PC-9 (cell line): Measurements from ENCODE around the gene METTL22. TPM values are rescaled to one million over a fixed set of nuclear protein-coding genes. Genes with fewer than 3 reads are reported as not detected.

Experiments used
- BruUV-seq: library from RNA; stranded (reverse); fragments of 400-500 nt; replicated peaks from 2 replicates; lab custom pipeline; 2021; lab: Mats Ljungman, UMichigan
- CTCF ChIA-PET: fragments of 300-600 bp; sonication (Branson Sonifier 250); formaldehyde crosslinking; loops from one replicate; lab custom pipeline; 2022; ENCODE audit warnings: antibody characterized with exemption; lab: Charles Lee
- POLR2A ChIA-PET: fragments of 300-600 bp; sonication (Branson Sonifier 250); formaldehyde crosslinking; loops from one replicate; lab custom pipeline; 2022; ENCODE audit warnings: antibody characterized with exemption; ENCODE audit not compliant: unreplicated experiment; lab: Charles Lee
- DNase-seq, 2 experiments: peaks; one replicate each; pipeline versions ENCODE4 v3.0.0 to v3.0.0-alpha.2; 2015 to 2022; ENCODE audit warnings: mixed read lengths in 1 of 2
- H2AFZ ChIP-seq: fragments of 200-600 bp; sonication (generic); 2 replicates; pipeline ENCODE4 v1.8.1; 2017; ENCODE audit warnings: antibody characterized with exemption
- H3F3A ChIP-seq: fragments of 200-600 bp; sonication (generic); 2 replicates; pipeline ENCODE4 v1.8.1; 2017; ENCODE audit warnings: antibody characterized with exemption, mild to moderate bottlenecking, low read depth; ENCODE audit not compliant: insufficient read depth
- H3K27ac ChIP-seq: fragments of 200-600 bp; sonication (generic); 2 replicates; pipeline ENCODE4 v1.6.1; 2016; ENCODE audit warnings: mixed run types
- H3K27me3 ChIP-seq: fragments of 200-600 bp; sonication (generic); 2 replicates; pipeline ENCODE4 v1.6.1; 2016; ENCODE audit warnings: low read depth, mixed run types; ENCODE audit not compliant: insufficient read depth
- H3K36me3 ChIP-seq: fragments of 200-600 bp; sonication (generic); 2 replicates; pipeline ENCODE4 v1.6.1; 2016; ENCODE audit warnings: low read depth, mixed run types
- H3K4me1 ChIP-seq: fragments of 200-600 bp; sonication (generic); replicated peaks from 2 replicates; pipeline ENCODE4 v1.6.1; 2016; ENCODE audit warnings: mixed run types; ENCODE audit not compliant: insufficient read depth
- H3K4me2 ChIP-seq: fragments of 200-600 bp; sonication (generic); 2 replicates; pipeline ENCODE4 v1.6.1; 2017; ENCODE audit warnings: mixed run types
- H3K4me3 ChIP-seq: fragments of 200-600 bp; sonication (generic); 2 replicates; pipeline ENCODE4 v1.6.1; 2016; ENCODE audit warnings: mixed run types
- H3K79me2 ChIP-seq: fragments of 200-600 bp; sonication (generic); 2 replicates; pipeline ENCODE4 v1.6.1; 2017; ENCODE audit warnings: low read depth, mixed run types
- H3K9me2 ChIP-seq: fragments of 200-600 bp; sonication (generic); 2 replicates; pipeline ENCODE4 v1.8.1; 2017; ENCODE audit warnings: mild to moderate bottlenecking; ENCODE audit not compliant: insufficient read depth
- H3K9me3 ChIP-seq: fragments of 200-600 bp; sonication (generic); 2 replicates; pipeline ENCODE4 v1.8.1; 2016; ENCODE audit warnings: low read depth; ENCODE audit not compliant: insufficient read depth
- H4K20me1 ChIP-seq: fragments of 200-600 bp; sonication (generic); 2 replicates; pipeline ENCODE4 v1.8.1; 2017; ENCODE audit not compliant: insufficient read depth
- CTCF ChIP-seq: fragments of 200-600 bp; sonication (generic); conservative IDR thresholded peaks from 2 replicates; pipeline ENCODE4 v1.6.1; 2017; ENCODE audit warnings: mixed run types, antibody characterized with exemption, mild to moderate bottlenecking, moderate library complexity
- EZH2 ChIP-seq: fragments of 200-600 bp; sonication (generic); IDR thresholded peaks from 2 replicates; pipeline ENCODE4 v1.8.0; 2017; ENCODE audit warnings: antibody characterized with exemption, low read depth
- intact Hi-C: fragments of 100-400 bp; cut with micrococcal nuclease; formaldehyde crosslinking; loops from one replicate; pipeline ENCODE4 v1.10.0; 2022; ENCODE audit not compliant: unreplicated experiment
- total RNA-seq: library from RNA; stranded (reverse); gene quantifications from 2 replicates; pipeline ENCODE4 v1.2.3, GENCODE V29; 2021

The METTL22 gene
- total RNA-seq, 1 experiment from 2014 or later: 62.2 TPM

- H3K79me2 ChIP-seq: no peaks in the 10 kb centered on the region
- H3K4me1 ChIP-seq: no peaks in the 10 kb centered on the region
- H3K27me3 ChIP-seq: no peaks in the 10 kb centered on the region
- H3F3A ChIP-seq: no peaks in the 10 kb centered on the region
- H3K4me2 ChIP-seq: no peak overlapping the region
- peaks cover 5% of the 10 kb centered on the region; the same call in 1 of the 2 replicates for H3K36me3 ChIP-seq
- H4K20me1 ChIP-seq: no peaks in the 10 kb centered on the region
- CTCF ChIA-PET: no interaction called here
- H2AFZ ChIP-seq: no peak overlapping the region
- no peak for TF ChIP-seq CTCF
- TF ChIP-seq EZH2: no peak
- no TSS peak for BruUV-seq
- POLR2A ChIA-PET: no interaction called here
- no peaks in the 10 kb centered on the region for H3K9me2 ChIP-seq
- no peak overlapping the region for H3K4me3 ChIP-seq
- intact Hi-C loops: no loop called here
- DNase-seq: no peak
- no peaks in the 10 kb centered on the region for H3K9me3 ChIP-seq
- H3K27ac ChIP-seq: no peak overlapping the region
Observed at GRCh38 chr16:8631818-8632465, 10.4 kb downstream of the METTL22 start.

GRCh38 chr16:8632675-8633182 lies 11.2 kb downstream of the METTL22 start:
- H3K27me3 ChIP-seq: no peaks in the 10 kb centered on the region
- H3F3A ChIP-seq: no peaks in the 10 kb centered on the region
- no peak overlapping the region for H3K27ac ChIP-seq
- no peaks in the 10 kb centered on the region for H4K20me1 ChIP-seq
- CTCF ChIA-PET: no interaction called here
- no peak overlapping the region for H3K4me3 ChIP-seq
- H3K4me1 ChIP-seq: no peaks in the 10 kb centered on the region
- no peak for DNase-seq
- TF ChIP-seq EZH2: no peak
- H3K79me2 ChIP-seq: no peaks in the 10 kb centered on the region
- H3K36me3 ChIP-seq: peaks cover 5% of the 10 kb centered on the region; the same call in 1 of the 2 replicates
- intact Hi-C loops: no loop called here
- H3K4me2 ChIP-seq: no peak overlapping the region
- H3K9me2 ChIP-seq: no peaks in the 10 kb centered on the region
- no peak overlapping the region for H2AFZ ChIP-seq
- H3K9me3 ChIP-seq: no peaks in the 10 kb centered on the region
- no TSS peak for BruUV-seq
- POLR2A ChIA-PET: no interaction called here

- ChIA-PET POLR2A (no interaction called here), CTCF (interaction anchor here (0.5 kb wide), 1 partner anchor 422 kb away, joined by 4 read pairs; no protein-coding TSS in a partner anchor)
- Histone ChIP-seq H4K20me1 (no peaks in the 10 kb centered on the region), H3K4me3 (no peak overlapping the region), H3K27me3 (no peaks in the 10 kb centered on the region), H3K4me2 (no peak overlapping the region), H3K27ac (no peak overlapping the region), H2AFZ (no peak overlapping the region), H3K9me3 (no peaks in the 10 kb centered on the region), H3K36me3 (no peaks in the 10 kb centered on the region; the same call in 1 of the 2 replicates), H3K9me2 (no peaks in the 10 kb centered on the region), H3F3A (no peaks in the 10 kb centered on the region), H3K79me2 (no peaks in the 10 kb centered on the region), H3K4me1 (no peaks in the 10 kb centered on the region)
- TF ChIP-seq CTCF (no peak; the same call in 1 of the 2 replicates), EZH2 (no peak)
- intact Hi-C loops: no loop called here
- BruUV-seq: no TSS peak
- no peak for DNase-seq
Observed at GRCh38 chr16:8634991-8635736, 13.7 kb downstream of the METTL22 start.
